ENCODE measurements around the gene GAS2L2.

Gene GAS2L2

DNA sequence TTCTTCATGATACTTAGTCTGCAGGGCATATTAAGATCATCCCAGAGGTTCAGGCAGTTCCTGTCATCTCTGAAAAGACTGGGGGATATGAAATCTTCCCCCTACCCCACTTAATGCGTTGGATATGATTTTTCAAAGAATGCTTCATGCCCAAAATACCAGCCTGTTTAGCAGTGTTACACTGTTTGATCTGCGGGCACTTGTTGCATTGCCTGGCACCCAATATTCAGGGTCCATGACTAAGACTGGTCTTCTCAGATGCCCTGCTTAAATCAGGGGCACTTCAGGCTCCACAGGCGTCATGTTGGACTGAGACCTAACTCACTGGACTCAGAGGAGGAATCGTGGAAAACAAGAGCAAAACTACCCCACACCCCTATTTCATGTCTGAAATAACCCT lies 28.0 kb downstream of the GAS2L2 start:
- TF ChIP-seq CTCF (IDR thresholded peaks at IDR 0.05; ENCODE audit: low read depth, low read length, missing control alignments): no peak

DNA sequence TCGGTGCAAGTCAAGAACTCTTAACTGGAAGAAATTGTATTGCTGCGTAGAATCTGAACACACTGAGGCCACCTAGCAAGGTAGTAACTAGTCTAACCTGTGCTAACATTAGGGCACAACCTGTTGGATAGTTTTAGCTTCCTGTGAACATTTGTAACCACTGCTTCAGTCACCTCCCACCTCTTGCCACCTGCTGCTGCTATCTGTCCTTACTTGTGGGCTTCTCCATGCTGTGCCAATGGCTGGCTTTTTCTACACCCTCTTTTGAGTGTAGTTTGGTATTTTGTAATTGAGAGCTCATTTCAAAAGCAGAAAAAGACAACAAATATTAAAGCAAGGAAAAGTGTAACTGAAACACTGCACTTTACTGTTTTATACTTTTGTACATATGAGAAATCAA lies 29.3 kb downstream of the GAS2L2 start:
- H3K4me3 ChIP-seq (replicated peaks; ENCODE audit: low read depth, low read length): no peak overlapping the region
- TF ChIP-seq CTCF (IDR thresholded peaks at IDR 0.05; ENCODE audit: low read depth, low read length, missing control alignments): no peak
- DNase-seq (ENCODE audit: extremely low read depth, low read depth): no peak

More for the DNA sequence above, 28.0 kb downstream of the GAS2L2 start:
- H3K4me3 ChIP-seq (replicated peaks; ENCODE audit: low read depth, low read length): no peak overlapping the region
- DNase-seq (ENCODE audit: extremely low read depth, low read depth): no peak

DNA sequence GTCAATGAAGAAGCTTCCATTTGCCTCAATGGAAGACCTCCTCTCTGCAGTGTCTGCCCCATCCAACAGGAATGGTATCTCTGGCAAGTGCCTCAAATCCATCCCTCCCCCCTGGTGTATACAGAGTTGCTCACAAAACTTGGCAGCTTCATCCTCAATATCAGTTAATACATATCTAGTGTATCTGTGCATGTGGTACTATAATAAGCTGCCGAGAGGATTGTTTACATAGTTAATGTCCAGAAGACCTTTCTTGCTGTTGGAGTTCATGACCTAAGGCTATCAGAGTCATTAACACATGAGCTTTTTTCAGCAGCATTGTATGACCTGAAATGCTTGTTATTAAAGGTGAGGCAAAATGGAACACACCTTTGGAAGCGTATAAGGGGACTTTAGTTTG lies 35.6 kb downstream of the GAS2L2 start:
- no peak for DNase-seq (ENCODE audit: extremely low read depth, low read depth)
- no peak for TF ChIP-seq CTCF (IDR thresholded peaks at IDR 0.05; ENCODE audit: low read depth, low read length, missing control alignments)
- no peak overlapping the region for H3K4me3 ChIP-seq (replicated peaks; ENCODE audit: low read depth, low read length)

DNA sequence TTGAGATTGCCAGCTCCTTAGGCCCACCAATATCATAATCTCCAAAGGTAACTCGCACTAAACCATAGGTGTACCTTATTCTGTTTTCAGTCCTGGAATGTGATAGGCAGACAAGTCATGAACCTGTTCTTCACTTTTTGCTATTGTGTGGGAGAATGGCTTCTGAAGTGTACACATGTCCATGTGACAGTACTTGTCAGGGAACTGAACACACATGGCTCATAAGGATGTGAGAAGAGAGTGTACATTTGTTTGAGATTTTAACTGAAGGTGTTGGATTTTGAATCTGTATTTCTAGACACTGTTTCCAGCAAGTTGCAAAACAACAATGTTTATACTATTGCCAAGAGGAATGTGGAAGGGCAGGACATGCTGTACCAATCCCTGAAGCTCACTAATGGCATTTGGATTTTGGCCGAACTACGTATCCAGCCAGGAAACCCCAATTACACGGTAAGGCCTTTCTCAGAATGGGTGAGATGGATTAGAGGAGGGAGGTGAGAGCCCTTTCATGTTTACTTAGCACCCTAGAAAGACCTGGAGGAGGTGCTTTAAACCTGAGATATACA lies 36.1 kb downstream of the GAS2L2 start:
- H3K4me3 ChIP-seq (replicated peaks; ENCODE audit: low read depth, low read length): no peak overlapping the region
- TF ChIP-seq CTCF (IDR thresholded peaks at IDR 0.05; ENCODE audit: low read depth, low read length, missing control alignments): no peak
- no peak for DNase-seq (ENCODE audit: extremely low read depth, low read depth)

- no peak for DNase-seq (ENCODE audit: extremely low read depth, low read depth)
- TF ChIP-seq CTCF (IDR thresholded peaks at IDR 0.05; ENCODE audit: low read depth, low read length, missing control alignments): no peak
- H3K4me3 ChIP-seq (replicated peaks; ENCODE audit: low read depth, low read length): no peak overlapping the region
Measured at GRCh38 chr17:35716173-35716572, 36.9 kb downstream of the GAS2L2 start.

GRCh38 chr17:35715416-35715815 lies 37.6 kb downstream of the GAS2L2 start:
- no peak overlapping the region for H3K4me3 ChIP-seq (replicated peaks; ENCODE audit: low read depth, low read length)
- TF ChIP-seq CTCF (IDR thresholded peaks at IDR 0.05; ENCODE audit: low read depth, low read length, missing control alignments): no peak
- DNase-seq (ENCODE audit: extremely low read depth, low read depth): no peak

GRCh38 chr17:35714988-35715387 lies 38.1 kb downstream of the GAS2L2 start:
- no peak overlapping the region for H3K4me3 ChIP-seq (replicated peaks; ENCODE audit: low read depth, low read length)
- TF ChIP-seq CTCF (IDR thresholded peaks at IDR 0.05; ENCODE audit: low read depth, low read length, missing control alignments): no peak
- DNase-seq (ENCODE audit: extremely low read depth, low read depth): no peak

Data from HFF-Myc (cell line).